OCI-LY7 (cell line): ENCODE data around the gene FCRL6. TPM values are rescaled to one million over a fixed set of nuclear protein-coding genes. Genes with fewer than 3 reads are reported as not detected.

Experiments
- BruUV-seq: library from RNA; stranded (reverse); fragments of 400-500 nt; replicated peaks from 2 replicates; lab custom pipeline; 2021; lab: Mats Ljungman, UMichigan
- CTCF ChIA-PET: fragments of 300-600 bp; sonication (Branson Sonifier 250); formaldehyde crosslinking; loops from one replicate; lab custom pipeline; 2022; ENCODE audit warnings: antibody characterized with exemption; ENCODE audit not compliant: unreplicated experiment; lab: Charles Lee
- POLR2A ChIA-PET: fragments of 300-600 bp; sonication (Branson Sonifier 250); formaldehyde crosslinking; loops from one replicate; lab custom pipeline; 2022; ENCODE audit warnings: antibody characterized with exemption; lab: Charles Lee
- DNase-seq: peaks from one replicate; pipeline ENCODE4 v3.0.0-alpha.2; 2015; ENCODE audit warnings: low spot score
- H2AFZ ChIP-seq: fragments of 200-600 bp; sonication (generic), shearing (Covaris generic); 2 replicates; pipeline ENCODE4 v1.6.1; 2014; ENCODE audit warnings: mild to moderate bottlenecking, antibody characterized with exemption, low read length, moderate library complexity
- H3K27ac ChIP-seq: fragments of 200-600 bp; sonication (generic); 2 replicates; pipeline ENCODE4 v1.5.1; 2014; ENCODE audit warnings: mixed run types, low read depth, mild to moderate bottlenecking, moderate library complexity, low read length, inconsistent platforms; ENCODE audit not compliant: poor library complexity, severe bottlenecking
- H3K36me3 ChIP-seq: fragments of 200-600 bp; sonication (generic); 2 replicates; pipeline ENCODE4 v1.6.1; 2014; ENCODE audit warnings: mild to moderate bottlenecking, antibody characterized with exemption, low read length, moderate library complexity, mixed read lengths; ENCODE audit not compliant: insufficient read depth
- H3K4me1 ChIP-seq: fragments of 200-600 bp; sonication (generic); 2 replicates; pipeline ENCODE4 v1.5.1; 2014; ENCODE audit warnings: mild to moderate bottlenecking, low read length; ENCODE audit not compliant: insufficient read depth, poor library complexity, severe bottlenecking
- H3K4me2 ChIP-seq: fragments of 200-600 bp; sonication (generic); 2 replicates; pipeline ENCODE4 v1.6.1; 2014; ENCODE audit warnings: mild to moderate bottlenecking, low read length
- H3K4me3 ChIP-seq: fragments of 200-600 bp; sonication (generic); 2 replicates; pipeline ENCODE4 v1.5.1; 2014; ENCODE audit warnings: mild to moderate bottlenecking, low read depth, low read length; ENCODE audit not compliant: poor library complexity, severe bottlenecking
- H3K79me2 ChIP-seq: fragments of 200-600 bp; sonication (generic); 2 replicates; pipeline ENCODE4 v1.6.1; 2016; ENCODE audit warnings: low read depth, mild to moderate bottlenecking, low read length, moderate library complexity, mixed read lengths; ENCODE audit not compliant: insufficient read depth
- H3K9me2 ChIP-seq: fragments of 200-600 bp; sonication (generic); 2 replicates; pipeline ENCODE4 v1.6.1; 2016; ENCODE audit warnings: mild to moderate bottlenecking, low read length, mixed read lengths; ENCODE audit not compliant: insufficient read depth
- H3K9me3 ChIP-seq: fragments of 200-600 bp; sonication (generic); 2 replicates; pipeline ENCODE4 v1.6.1; 2014; ENCODE audit warnings: mild to moderate bottlenecking, mixed run types, low read length, mixed read lengths
- H4K20me1 ChIP-seq: fragments of 200-600 bp; sonication (generic); 2 replicates; pipeline ENCODE4 v1.6.1; 2014; ENCODE audit warnings: mild to moderate bottlenecking, antibody characterized with exemption, low read length, moderate library complexity, mixed read lengths; ENCODE audit not compliant: insufficient read depth
- CTCF ChIP-seq: fragments of 200-600 bp; sonication (generic); conservative IDR thresholded peaks from 2 replicates; pipeline ENCODE4 v1.5.1; 2014; ENCODE audit warnings: mild to moderate bottlenecking, antibody characterized with exemption, low read length, moderate library complexity, mixed read lengths
- EZH2phosphoT487 ChIP-seq: fragments of 200-600 bp; sonication (generic); IDR thresholded peaks from 2 replicates; pipeline ENCODE4 v1.6.1; 2018; ENCODE audit warnings: low read depth, borderline replicate concordance, mild to moderate bottlenecking, mixed run types, antibody characterized with exemption, low read length, moderate library complexity, mixed read lengths
- intact Hi-C: fragments of 100-400 bp; cut with micrococcal nuclease; formaldehyde crosslinking; loops from one replicate; pipeline ENCODE4 v1.10.0; 2022; ENCODE audit not compliant: unreplicated experiment
- total RNA-seq, 2 experiments: library from RNA; depleted of rRNA in 1 of 2; stranded (reverse); fragments of >200 nt in 1 of 2; shearing (Covaris generic) in 1 of 2; gene quantifications; 2 replicates each; pipeline ENCODE4 v1.2.3, GENCODE V29; 2014 to 2022

Gene FCRL6
- total RNA-seq, 2 experiments from 2014 or later = not detected

- no TSS peak for BruUV-seq
- Histone ChIP-seq H4K20me1 (no peaks in the 10 kb centered on the region), H3K4me3 (no peak overlapping the region), H3K4me1 (no peaks in the 10 kb centered on the region), H3K9me2 (no peaks in the 10 kb centered on the region), H3K79me2 (no peaks in the 10 kb centered on the region), H3K4me2 (no peak overlapping the region), H2AFZ (no peak overlapping the region), H3K9me3 (no peaks in the 10 kb centered on the region), H3K36me3 (no peaks in the 10 kb centered on the region), H3K27ac (no peak overlapping the region)
- no peak for DNase-seq
- no peak for TF ChIP-seq CTCF
- TF ChIP-seq EZH2phosphoT487 = no peak
- intact Hi-C loops = no loop called here
- CTCF ChIA-PET = no interaction called here
- POLR2A ChIA-PET = no interaction called here
These were observed 30.8 kb upstream of the FCRL6 start for GRCh38 chr1:159771127-159771895.

GRCh38 chr1:159774465-159774864, 27.7 kb upstream of the FCRL6 start:
- Histone ChIP-seq H3K27ac (no peak overlapping the region), H3K4me1 (no peaks in the 10 kb centered on the region), H3K4me2 (no peak overlapping the region), H4K20me1 (no peaks in the 10 kb centered on the region), H3K9me3 (no peaks in the 10 kb centered on the region), H3K9me2 (no peaks in the 10 kb centered on the region), H3K4me3 (no peak overlapping the region), H3K36me3 (no peaks in the 10 kb centered on the region), H2AFZ (no peak overlapping the region), H3K79me2 (no peaks in the 10 kb centered on the region)
- no peak for DNase-seq
- ChIA-PET CTCF (no interaction called here), POLR2A (no interaction called here)
- BruUV-seq = no TSS peak
- TF ChIP-seq CTCF = no peak
- no peak for TF ChIP-seq EZH2phosphoT487
- intact Hi-C loops = no loop called here

GRCh38 chr1:159775716-159776115, 26.4 kb upstream of the FCRL6 start:
- no peak overlapping the region for H3K27ac ChIP-seq
- no peak for DNase-seq
- no peaks in the 10 kb centered on the region for H3K36me3 ChIP-seq
- H3K4me1 ChIP-seq = no peaks in the 10 kb centered on the region
- H3K9me3 ChIP-seq = no peaks in the 10 kb centered on the region
- TF ChIP-seq EZH2phosphoT487 (no peak), CTCF (0 out of 2 replicates have a peak, but pooled peaks have one; percentile 17)
- BruUV-seq = no TSS peak
- H3K79me2 ChIP-seq = no peaks in the 10 kb centered on the region
- H4K20me1 ChIP-seq = no peaks in the 10 kb centered on the region
- H2AFZ ChIP-seq = no peak overlapping the region
- ChIA-PET POLR2A (no interaction called here), CTCF (no interaction called here)
- intact Hi-C loops = no loop called here
- H3K4me3 ChIP-seq = no peak overlapping the region
- no peaks in the 10 kb centered on the region for H3K9me2 ChIP-seq
- H3K4me2 ChIP-seq = no peak overlapping the region
